ENCODE results near the gene PKD1L1. TPM values are rescaled to one million over a fixed set of nuclear protein-coding genes. Genes with fewer than 3 reads are reported as not detected.

The PKD1L1 gene
- total and polyA plus RNA-seq, 2 donors (not counting 1 experiment from before 2014, with no cell fraction given), result 0.59 to 0.70 TPM

DNA sequence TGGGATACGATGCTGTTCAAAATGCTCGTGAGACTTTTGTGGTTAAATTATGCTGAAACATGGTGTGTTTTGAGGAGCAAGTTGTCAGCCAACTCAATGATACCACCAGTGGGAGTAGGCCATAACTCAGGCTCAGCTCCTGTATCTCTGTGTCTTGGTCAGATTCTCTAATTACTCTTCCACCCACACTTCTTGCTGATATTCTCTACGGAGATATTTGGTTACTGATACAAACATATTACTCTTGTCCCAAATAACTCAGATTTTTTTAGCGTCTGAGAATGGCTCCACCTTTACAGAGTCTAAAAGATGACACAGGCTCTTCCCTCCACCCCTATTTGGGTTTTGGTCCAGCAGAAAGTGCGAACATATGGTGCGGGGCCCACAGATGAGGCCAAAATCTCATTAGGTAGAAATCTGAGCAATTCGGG is 168.9 kb downstream of the PKD1L1 start:
- no peak overlapping the region for H3K27ac Mint-ChIP-seq
- peaks cover 5% of the 10 kb centered on the region for H3K4me1 Mint-ChIP-seq
- H3K27me3 Mint-ChIP-seq, result no peaks in the 10 kb centered on the region
- no peak overlapping the region for H3K4me2 ChIP-seq (replicated peaks; ENCODE audit: low read depth, low read length, poor library complexity, severe bottlenecking)
- no peak overlapping the region for H2AFZ ChIP-seq (ENCODE audit: insufficient read depth, low read depth, low read length, poor library complexity, severe bottlenecking)
- no peaks in the 10 kb centered on the region for H3K79me2 ChIP-seq (ENCODE audit: control insufficient read depth, insufficient read depth, low read length)
- CTCF ChIA-PET, result no interaction called here
- POLR2A ChIA-PET, result no interaction called here
- H3K4me3 ChIP-seq (ENCODE audit: control extremely low read depth in 1 of 5, extremely low read depth in 1 of 5, insufficient read depth in 1 of 5, low read depth in 2 of 5, low read length in 4 of 5), result no peak overlapping the region
- TF ChIP-seq, protein P1, sequence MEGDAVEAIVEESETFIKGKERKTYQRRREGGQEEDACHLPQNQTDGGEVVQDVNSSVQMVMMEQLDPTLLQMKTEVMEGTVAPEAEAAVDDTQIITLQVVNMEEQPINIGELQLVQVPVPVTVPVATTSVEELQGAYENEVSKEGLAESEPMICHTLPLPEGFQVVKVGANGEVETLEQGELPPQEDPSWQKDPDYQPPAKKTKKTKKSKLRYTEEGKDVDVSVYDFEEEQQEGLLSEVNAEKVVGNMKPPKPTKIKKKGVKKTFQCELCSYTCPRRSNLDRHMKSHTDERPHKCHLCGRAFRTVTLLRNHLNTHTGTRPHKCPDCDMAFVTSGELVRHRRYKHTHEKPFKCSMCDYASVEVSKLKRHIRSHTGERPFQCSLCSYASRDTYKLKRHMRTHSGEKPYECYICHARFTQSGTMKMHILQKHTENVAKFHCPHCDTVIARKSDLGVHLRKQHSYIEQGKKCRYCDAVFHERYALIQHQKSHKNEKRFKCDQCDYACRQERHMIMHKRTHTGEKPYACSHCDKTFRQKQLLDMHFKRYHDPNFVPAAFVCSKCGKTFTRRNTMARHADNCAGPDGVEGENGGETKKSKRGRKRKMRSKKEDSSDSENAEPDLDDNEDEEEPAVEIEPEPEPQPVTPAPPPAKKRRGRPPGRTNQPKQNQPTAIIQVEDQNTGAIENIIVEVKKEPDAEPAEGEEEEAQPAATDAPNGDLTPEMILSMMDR (IDR thresholded peaks at IDR 0.05), result no peak
- no peak for TF ChIP-seq EZH2 (IDR thresholded peaks at IDR 0.05; ENCODE audit: borderline replicate concordance, insufficient read depth, low read depth, low read length, poor library complexity, severe bottlenecking)
- DNase-seq (no peak), ATAC-seq (ENCODE audit: low read depth) (no peak)
- no peaks in the 10 kb centered on the region for H3K36me3 ChIP-seq (replicated peaks in 1 of 2; ENCODE audit: control extremely low read depth in 1 of 2, control insufficient read depth in 1 of 2, extremely low read depth in 1 of 2, insufficient read depth in 2 of 2, low read length in 1 of 2)
- 100% methylated on average over 2 of the region's 7 CpGs for WGBS (ENCODE audit: insufficient coverage)
- peaks cover 0 to 4% (median 0%) of the 10 kb centered on the region in 3 donors for H3K9me3 ChIP-seq (ENCODE audit: control extremely low read depth in 1 of 3, control insufficient read depth in 2 of 3, insufficient read depth in 1 of 3, low read length in 2 of 3)
- H3K9ac ChIP-seq (ENCODE audit: low read length), result no peak overlapping the region
- H4K20me1 ChIP-seq (ENCODE audit: control insufficient read depth, insufficient read depth, low read length, poor library complexity, severe bottlenecking), result no peaks in the 10 kb centered on the region
- no peaks in the 10 kb centered on the region for H3K27me3 ChIP-seq (replicated peaks in 1 of 4; ENCODE audit: control extremely low read depth in 1 of 4, control insufficient read depth in 3 of 4, insufficient read depth in 4 of 4, low read length in 3 of 4)
- H3K4me3 Mint-ChIP-seq, result no peak overlapping the region
- peaks cover 3% of the 10 kb centered on the region for H3K9me3 Mint-ChIP-seq (ENCODE audit: insufficient read depth)
- H3K27ac ChIP-seq (ENCODE audit: low read length in 2 of 2), result no peak overlapping the region
- intact Hi-C loops (cut with micrococcal nuclease), result no loop called here
- peaks cover 4 to 6% of the 10 kb centered on the region in 2 donors for H3K4me1 ChIP-seq (ENCODE audit: control insufficient read depth in 2 of 2, insufficient read depth in 2 of 2, low read length in 2 of 2)

DNA sequence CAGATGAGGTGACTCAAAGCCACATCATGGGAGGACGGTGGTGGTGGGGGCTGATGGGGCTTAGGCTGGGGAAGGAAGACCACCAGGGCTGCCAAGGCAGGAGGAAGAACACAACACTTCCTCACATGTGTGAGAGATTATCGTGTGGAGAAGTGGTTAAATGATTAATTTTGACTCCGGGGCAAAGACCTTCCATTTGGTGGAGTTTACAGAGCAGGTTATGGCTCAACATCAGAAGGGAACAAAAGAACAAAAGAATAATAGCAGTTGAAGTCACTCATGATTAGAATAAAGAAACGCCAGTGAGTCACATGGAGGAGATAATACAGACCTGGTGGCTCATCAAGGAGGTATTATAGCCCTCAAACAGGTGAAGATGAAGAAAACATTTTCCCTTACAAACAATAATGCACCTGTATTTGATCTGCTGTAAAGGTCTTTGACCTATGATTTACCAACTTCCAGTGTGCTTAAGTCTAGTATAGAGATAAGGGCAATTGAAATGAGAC is 170.1 kb downstream of the PKD1L1 start:
- peaks cover 5% of the 10 kb centered on the region for H3K4me1 Mint-ChIP-seq
- Histone ChIP-seq H3K4me1 (ENCODE audit: control insufficient read depth in 2 of 2, insufficient read depth in 2 of 2, low read length in 2 of 2) (peaks cover 4 to 6% of the 10 kb centered on the region in 2 donors), H3K4me2 (replicated peaks; ENCODE audit: low read depth, low read length, poor library complexity, severe bottlenecking) (no peak overlapping the region), H3K79me2 (ENCODE audit: control insufficient read depth, insufficient read depth, low read length) (no peaks in the 10 kb centered on the region), H2AFZ (ENCODE audit: insufficient read depth, low read depth, low read length, poor library complexity, severe bottlenecking) (no peak overlapping the region), H3K9ac (ENCODE audit: low read length) (no peak overlapping the region), H3K4me3 (ENCODE audit: control extremely low read depth in 1 of 5, extremely low read depth in 1 of 5, insufficient read depth in 1 of 5, low read depth in 2 of 5, low read length in 4 of 5) (no peak overlapping the region), H3K27me3 (replicated peaks in 1 of 4; ENCODE audit: control extremely low read depth in 1 of 4, control insufficient read depth in 3 of 4, insufficient read depth in 4 of 4, low read length in 3 of 4) (no peaks in the 10 kb centered on the region), H3K36me3 (replicated peaks in 1 of 2; ENCODE audit: control extremely low read depth in 1 of 2, control insufficient read depth in 1 of 2, extremely low read depth in 1 of 2, insufficient read depth in 2 of 2, low read length in 1 of 2) (no peaks in the 10 kb centered on the region), H3K27ac (ENCODE audit: low read length in 2 of 2) (no peak overlapping the region), H3K9me3 (ENCODE audit: control extremely low read depth in 1 of 3, control insufficient read depth in 2 of 3, insufficient read depth in 1 of 3, low read length in 2 of 3) (peaks cover 0 to 4% (median 0%) of the 10 kb centered on the region in 3 donors), H4K20me1 (ENCODE audit: control insufficient read depth, insufficient read depth, low read length, poor library complexity, severe bottlenecking) (no peaks in the 10 kb centered on the region)
- H3K9me3 Mint-ChIP-seq (ENCODE audit: insufficient read depth), result peaks cover 3% of the 10 kb centered on the region
- H3K27me3 Mint-ChIP-seq, result no peaks in the 10 kb centered on the region
- TF ChIP-seq, protein P1 (IDR thresholded peaks at IDR 0.05), result no peak
- no peak for TF ChIP-seq EZH2 (IDR thresholded peaks at IDR 0.05; ENCODE audit: borderline replicate concordance, insufficient read depth, low read depth, low read length, poor library complexity, severe bottlenecking)
- 40% methylated on average over 1 of the region's 4 CpGs for WGBS (ENCODE audit: insufficient coverage)
- no peak overlapping the region for H3K4me3 Mint-ChIP-seq
- ATAC-seq (ENCODE audit: low read depth), result no peak
- ChIA-PET POLR2A (no interaction called here), CTCF (no interaction called here)
- no peak overlapping the region for H3K27ac Mint-ChIP-seq
- no peak for DNase-seq
- intact Hi-C loops (cut with micrococcal nuclease), result no loop called here

Measured in B cell (primary cell).